PFSK-1 (cell line): ENCODE measurements around the gene ANO9.

ENCODE experiments used
- FOXP2 ChIP-seq: optimal IDR thresholded peaks from 2 replicates; pipeline ENCODE3; 2011; ENCODE audit warnings: borderline replicate concordance, control low read depth, inconsistent platforms; ENCODE audit not compliant: insufficient read depth; ENCODE audit errors: extremely low read length, extremely low read depth
- POLR2AphosphoS5 ChIP-seq: IDR thresholded peaks from 2 replicates; pipeline ENCODE4 v1.6.1; 2012; ENCODE audit warnings: low read depth, mild to moderate bottlenecking, control low read depth, low read length, moderate library complexity
- REST ChIP-seq, 2 experiments: IDR thresholded peaks; 2 replicates each; pipeline versions ENCODE4 v1.6.1 to v1.8.0; 2011 to 2012; ENCODE audit warnings: low read depth in 2 of 2, low read length in 2 of 2, control low read depth in 1 of 2, inconsistent platforms in 1 of 2, mild to moderate bottlenecking in 1 of 2, moderate library complexity in 1 of 2; ENCODE audit not compliant: insufficient read depth in 1 of 2
- SIN3A ChIP-seq: IDR thresholded peaks from 2 replicates; pipeline ENCODE4 v1.6.1; 2012; ENCODE audit warnings: mild to moderate bottlenecking, low read length, moderate library complexity, borderline replicate concordance; ENCODE audit not compliant: insufficient read depth
- TAF1 ChIP-seq: IDR thresholded peaks from 2 replicates; pipeline ENCODE4 v1.6.1; 2012; ENCODE audit warnings: low read length, control low read depth, borderline replicate concordance; ENCODE audit not compliant: insufficient read depth

The ANO9 gene

GRCh38 chr11:406796-407650 lies 34.8 kb downstream of the ANO9 start:
- 0 out of 2 replicates have a peak, but pooled peaks have one; percentile 47 for TF ChIP-seq TAF1
- peak; percentile 71 for TF ChIP-seq POLR2AphosphoS5
- no peak for TF ChIP-seq SIN3A

- TF ChIP-seq SIN3A (0 out of 2 replicates have a peak, but pooled peaks have one; percentile 22), POLR2AphosphoS5 (no peak)
Observed at GRCh38 chr11:405954-406795, 35.6 kb downstream of the ANO9 start.

- no peak for TF ChIP-seq SIN3A
- TF ChIP-seq POLR2AphosphoS5, result no peak
- no peak for TF ChIP-seq REST (IDR thresholded peaks at IDR 0.05; ENCODE audit: insufficient read depth in 1 of 2, low read depth in 2 of 2, low read length in 2 of 2)
- no peak for TF ChIP-seq FOXP2
- no peak for TF ChIP-seq TAF1
Observed at GRCh38 chr11:405323-405953, 36.4 kb downstream of the ANO9 start.

GRCh38 chr11:404551-405264 lies 37.1 kb downstream of the ANO9 start:
- TF ChIP-seq FOXP2, result no peak
- no peak for TF ChIP-seq SIN3A
- no peak for TF ChIP-seq TAF1
- no peak for TF ChIP-seq POLR2AphosphoS5
- no peak for TF ChIP-seq REST (IDR thresholded peaks at IDR 0.05; ENCODE audit: insufficient read depth in 1 of 2, low read depth in 2 of 2, low read length in 2 of 2)

- TF ChIP-seq SIN3A (no peak), REST (IDR thresholded peaks at IDR 0.05; ENCODE audit: insufficient read depth in 1 of 2, low read depth in 2 of 2, low read length in 2 of 2) (no peak), TAF1 (no peak), POLR2AphosphoS5 (no peak), FOXP2 (no peak)
Observed at GRCh38 chr11:403761-404431, 37.9 kb downstream of the ANO9 start.
